ENCODE data around the gene MARCKSL1. TPM values are rescaled to one million over a fixed set of nuclear protein-coding genes. Genes with fewer than 3 reads are reported as not detected.

Gene MARCKSL1
- total and polyA plus RNA-seq, 2 of the 13 experiments (the other 11 are each of a cell fraction or from before 2014, with no cell fraction given) = 81.9 to 155 TPM

DNA sequence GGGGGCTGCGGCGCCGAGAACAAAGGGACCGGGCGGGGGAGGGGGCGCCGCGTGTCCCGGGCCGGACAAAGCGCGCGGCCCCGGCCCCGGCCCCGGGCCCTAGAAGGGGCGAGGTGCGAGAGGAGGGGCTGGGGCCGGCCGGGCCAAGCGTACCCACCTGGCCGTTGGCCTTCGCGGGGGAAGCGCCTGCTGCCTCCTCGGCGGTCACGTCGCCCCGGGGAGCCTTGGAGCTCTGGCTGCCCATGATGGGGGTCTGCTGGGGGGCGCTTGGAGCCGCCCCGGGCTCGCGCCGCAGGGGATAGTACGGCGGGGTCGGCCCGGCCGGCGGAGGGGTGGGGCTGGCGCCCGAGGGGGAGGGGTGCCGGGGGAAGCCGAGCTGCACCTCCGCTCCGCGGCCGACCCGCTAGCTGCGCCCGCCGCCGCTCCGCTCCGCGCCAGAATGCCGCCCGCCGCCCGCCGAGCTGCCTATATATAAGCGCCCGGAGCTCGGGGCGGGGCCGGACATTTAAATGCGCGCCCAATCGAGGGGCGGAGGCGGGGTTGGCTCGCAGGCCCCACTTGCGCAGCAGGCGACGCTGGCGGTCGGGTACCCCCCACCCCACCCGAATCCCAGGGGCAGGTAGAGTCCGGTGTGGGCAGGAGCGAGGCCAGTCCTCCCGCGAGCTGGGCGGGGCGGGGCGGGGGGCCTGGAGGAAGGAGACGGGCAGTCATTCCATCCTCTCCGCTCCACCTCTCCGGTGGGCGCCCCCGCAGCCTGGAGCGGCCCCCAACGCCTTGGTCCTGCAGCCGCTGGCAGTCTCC, at the start of gene MARCKSL1 (continued):
- TF ChIP-seq PHF5A (CRISPR knock-in tag; IDR thresholded peaks at IDR 0.05; ENCODE audit: low read depth, unreplicated experiment) = no peak
- no peak for TF ChIP-seq SMAD1 (CRISPR knock-in tag; IDR thresholded peaks at IDR 0.05; ENCODE audit: borderline replicate concordance, low read depth)
- TF ChIP-seq ZBTB34 (CRISPR knock-in tag; IDR thresholded peaks at IDR 0.05) = no peak
- peak; percentile 76; the same call in 1 of the 2 replicates for TF ChIP-seq REL (CRISPR knock-in tag; conservative IDR thresholded peaks at IDR 0.05)
- TF ChIP-seq, protein P1, sequence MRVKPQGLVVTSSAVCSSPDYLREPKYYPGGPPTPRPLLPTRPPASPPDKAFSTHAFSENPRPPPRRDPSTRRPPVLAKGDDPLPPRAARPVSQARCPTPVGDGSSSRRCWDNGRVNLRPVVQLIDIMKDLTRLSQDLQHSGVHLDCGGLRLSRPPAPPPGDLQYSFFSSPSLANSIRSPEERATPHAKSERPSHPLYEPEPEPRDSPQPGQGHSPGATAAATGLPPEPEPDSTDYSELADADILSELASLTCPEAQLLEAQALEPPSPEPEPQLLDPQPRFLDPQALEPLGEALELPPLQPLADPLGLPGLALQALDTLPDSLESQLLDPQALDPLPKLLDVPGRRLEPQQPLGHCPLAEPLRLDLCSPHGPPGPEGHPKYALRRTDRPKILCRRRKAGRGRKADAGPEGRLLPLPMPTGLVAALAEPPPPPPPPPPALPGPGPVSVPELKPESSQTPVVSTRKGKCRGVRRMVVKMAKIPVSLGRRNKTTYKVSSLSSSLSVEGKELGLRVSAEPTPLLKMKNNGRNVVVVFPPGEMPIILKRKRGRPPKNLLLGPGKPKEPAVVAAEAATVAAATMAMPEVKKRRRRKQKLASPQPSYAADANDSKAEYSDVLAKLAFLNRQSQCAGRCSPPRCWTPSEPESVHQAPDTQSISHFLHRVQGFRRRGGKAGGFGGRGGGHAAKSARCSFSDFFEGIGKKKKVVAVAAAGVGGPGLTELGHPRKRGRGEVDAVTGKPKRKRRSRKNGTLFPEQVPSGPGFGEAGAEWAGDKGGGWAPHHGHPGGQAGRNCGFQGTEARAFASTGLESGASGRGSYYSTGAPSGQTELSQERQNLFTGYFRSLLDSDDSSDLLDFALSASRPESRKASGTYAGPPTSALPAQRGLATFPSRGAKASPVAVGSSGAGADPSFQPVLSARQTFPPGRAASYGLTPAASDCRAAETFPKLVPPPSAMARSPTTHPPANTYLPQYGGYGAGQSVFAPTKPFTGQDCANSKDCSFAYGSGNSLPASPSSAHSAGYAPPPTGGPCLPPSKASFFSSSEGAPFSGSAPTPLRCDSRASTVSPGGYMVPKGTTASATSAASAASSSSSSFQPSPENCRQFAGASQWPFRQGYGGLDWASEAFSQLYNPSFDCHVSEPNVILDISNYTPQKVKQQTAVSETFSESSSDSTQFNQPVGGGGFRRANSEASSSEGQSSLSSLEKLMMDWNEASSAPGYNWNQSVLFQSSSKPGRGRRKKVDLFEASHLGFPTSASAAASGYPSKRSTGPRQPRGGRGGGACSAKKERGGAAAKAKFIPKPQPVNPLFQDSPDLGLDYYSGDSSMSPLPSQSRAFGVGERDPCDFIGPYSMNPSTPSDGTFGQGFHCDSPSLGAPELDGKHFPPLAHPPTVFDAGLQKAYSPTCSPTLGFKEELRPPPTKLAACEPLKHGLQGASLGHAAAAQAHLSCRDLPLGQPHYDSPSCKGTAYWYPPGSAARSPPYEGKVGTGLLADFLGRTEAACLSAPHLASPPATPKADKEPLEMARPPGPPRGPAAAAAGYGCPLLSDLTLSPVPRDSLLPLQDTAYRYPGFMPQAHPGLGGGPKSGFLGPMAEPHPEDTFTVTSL (CRISPR knock-in tag; IDR thresholded peaks at IDR 0.05; ENCODE audit: borderline replicate concordance) = no peak
- TF ChIP-seq, protein P2, sequence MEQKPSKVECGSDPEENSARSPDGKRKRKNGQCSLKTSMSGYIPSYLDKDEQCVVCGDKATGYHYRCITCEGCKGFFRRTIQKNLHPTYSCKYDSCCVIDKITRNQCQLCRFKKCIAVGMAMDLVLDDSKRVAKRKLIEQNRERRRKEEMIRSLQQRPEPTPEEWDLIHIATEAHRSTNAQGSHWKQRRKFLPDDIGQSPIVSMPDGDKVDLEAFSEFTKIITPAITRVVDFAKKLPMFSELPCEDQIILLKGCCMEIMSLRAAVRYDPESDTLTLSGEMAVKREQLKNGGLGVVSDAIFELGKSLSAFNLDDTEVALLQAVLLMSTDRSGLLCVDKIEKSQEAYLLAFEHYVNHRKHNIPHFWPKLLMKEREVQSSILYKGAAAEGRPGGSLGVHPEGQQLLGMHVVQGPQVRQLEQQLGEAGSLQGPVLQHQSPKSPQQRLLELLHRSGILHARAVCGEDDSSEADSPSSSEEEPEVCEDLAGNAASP (CRISPR knock-in tag; IDR thresholded peaks at IDR 0.05; ENCODE audit: borderline replicate concordance) = no peak
- TF ChIP-seq, protein P3, sequence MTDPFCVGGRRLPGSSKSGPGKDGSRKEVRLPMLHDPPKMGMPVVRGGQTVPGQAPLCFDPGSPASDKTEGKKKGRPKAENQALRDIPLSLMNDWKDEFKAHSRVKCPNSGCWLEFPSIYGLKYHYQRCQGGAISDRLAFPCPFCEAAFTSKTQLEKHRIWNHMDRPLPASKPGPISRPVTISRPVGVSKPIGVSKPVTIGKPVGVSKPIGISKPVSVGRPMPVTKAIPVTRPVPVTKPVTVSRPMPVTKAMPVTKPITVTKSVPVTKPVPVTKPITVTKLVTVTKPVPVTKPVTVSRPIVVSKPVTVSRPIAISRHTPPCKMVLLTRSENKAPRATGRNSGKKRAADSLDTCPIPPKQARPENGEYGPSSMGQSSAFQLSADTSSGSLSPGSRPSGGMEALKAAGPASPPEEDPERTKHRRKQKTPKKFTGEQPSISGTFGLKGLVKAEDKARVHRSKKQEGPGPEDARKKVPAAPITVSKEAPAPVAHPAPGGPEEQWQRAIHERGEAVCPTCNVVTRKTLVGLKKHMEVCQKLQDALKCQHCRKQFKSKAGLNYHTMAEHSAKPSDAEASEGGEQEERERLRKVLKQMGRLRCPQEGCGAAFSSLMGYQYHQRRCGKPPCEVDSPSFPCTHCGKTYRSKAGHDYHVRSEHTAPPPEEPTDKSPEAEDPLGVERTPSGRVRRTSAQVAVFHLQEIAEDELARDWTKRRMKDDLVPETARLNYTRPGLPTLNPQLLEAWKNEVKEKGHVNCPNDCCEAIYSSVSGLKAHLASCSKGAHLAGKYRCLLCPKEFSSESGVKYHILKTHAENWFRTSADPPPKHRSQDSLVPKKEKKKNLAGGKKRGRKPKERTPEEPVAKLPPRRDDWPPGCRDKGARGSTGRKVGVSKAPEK (CRISPR knock-in tag; IDR thresholded peaks at IDR 0.05; ENCODE audit: borderline replicate concordance) = no peak
- no peak for TF ChIP-seq RAD51 (IDR thresholded peaks at IDR 0.05; ENCODE audit: borderline replicate concordance)
- no peak for TF ChIP-seq ZNF652 (CRISPR knock-in tag; IDR thresholded peaks at IDR 0.05; ENCODE audit: borderline replicate concordance, low read depth)
- TF ChIP-seq SAFB2 (CRISPR knock-in tag; IDR thresholded peaks at IDR 0.05; ENCODE audit: borderline replicate concordance, low read depth) = no peak; the same call in 1 of the 2 replicates
- TF ChIP-seq, protein P4, sequence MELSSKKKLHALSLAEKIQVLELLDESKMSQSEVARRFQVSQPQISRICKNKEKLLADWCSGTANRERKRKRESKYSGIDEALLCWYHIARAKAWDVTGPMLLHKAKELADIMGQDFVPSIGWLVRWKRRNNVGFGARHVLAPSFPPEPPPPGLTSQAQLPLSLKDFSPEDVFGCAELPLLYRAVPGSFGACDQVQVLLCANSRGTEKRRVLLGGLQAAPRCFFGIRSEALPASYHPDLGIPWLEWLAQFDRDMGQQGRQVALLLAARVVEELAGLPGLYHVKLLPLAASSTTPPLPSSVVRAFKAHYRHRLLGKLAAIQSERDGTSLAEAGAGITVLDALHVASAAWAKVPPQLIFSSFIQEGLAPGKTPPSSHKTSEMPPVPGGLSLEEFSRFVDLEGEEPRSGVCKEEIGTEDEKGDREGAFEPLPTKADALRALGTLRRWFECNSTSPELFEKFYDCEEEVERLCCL (CRISPR knock-in tag; IDR thresholded peaks at IDR 0.05; ENCODE audit: borderline replicate concordance) = no peak
- TF ChIP-seq NFE2 (CRISPR knock-in tag; IDR thresholded peaks at IDR 0.05) = no peak
- TF ChIP-seq ZFAT (CRISPR knock-in tag; conservative IDR thresholded peaks at IDR 0.05) = no peak
- TF ChIP-seq ADNP (CRISPR knock-in tag; IDR thresholded peaks at IDR 0.05) = no peak
- TF ChIP-seq YEATS4 (CRISPR knock-in tag; IDR thresholded peaks at IDR 0.05; ENCODE audit: borderline replicate concordance) = peak; percentile 46; the same call in 1 of the 2 replicates

Data from HepG2 (cell line).